Neuronal stem cell (in vitro differentiated cells): ENCODE data around the gene NEUROD2.

Experiments
- DNase-seq: peaks from one replicate; pipeline ENCODE4 v3.0.0-alpha.2; 2013; ENCODE audit warnings: low spot score
- H2AFZ ChIP-seq: one replicate; pipeline ENCODE4 v1.6.1; 2013; ENCODE audit warnings: mild to moderate bottlenecking, low read length, inconsistent platforms
- H2AK5ac ChIP-seq: 2 replicates; pipeline ENCODE4 v1.6.1; 2013; ENCODE audit warnings: low read depth, mild to moderate bottlenecking, inconsistent platforms, low read length, moderate library complexity, mixed read lengths
- H2BK120ac ChIP-seq: 2 replicates; pipeline ENCODE4 v1.6.1; 2013; ENCODE audit warnings: low read depth, mild to moderate bottlenecking, inconsistent platforms, low read length, moderate library complexity, mixed read lengths
- H2BK12ac ChIP-seq: one replicate; pipeline ENCODE4 v1.6.1; 2013; ENCODE audit warnings: low read length, inconsistent platforms
- H2BK15ac ChIP-seq: 2 replicates; pipeline ENCODE4 v1.6.1; 2013; ENCODE audit warnings: mild to moderate bottlenecking, low read length, inconsistent platforms, mixed read lengths
- H2BK5ac ChIP-seq: one replicate; pipeline ENCODE4 v1.6.1; 2013; ENCODE audit warnings: inconsistent platforms, mild to moderate bottlenecking, low read length, moderate library complexity
- H3K14ac ChIP-seq: one replicate; pipeline ENCODE4 v1.6.1; 2013; ENCODE audit warnings: low read length, inconsistent platforms
- H3K18ac ChIP-seq: 2 replicates; pipeline ENCODE4 v1.6.1; 2013; ENCODE audit warnings: low read length, inconsistent platforms
- H3K23ac ChIP-seq: 2 replicates; pipeline ENCODE4 v1.6.1; 2013; ENCODE audit warnings: low read depth, mild to moderate bottlenecking, mixed read lengths, low read length, inconsistent platforms; ENCODE audit not compliant: poor library complexity
- H3K27ac ChIP-seq: replicated peaks from 3 replicates; pipeline ENCODE4 v1.5.1; 2013; ENCODE audit warnings: low read length, inconsistent platforms
- H3K27me3 ChIP-seq, 3 experiments: 2 replicates each; pipeline ENCODE4 v1.6.1; 2013; ENCODE audit warnings: low read length in 3 of 3, mild to moderate bottlenecking in 2 of 3, inconsistent platforms in 1 of 3, low read depth in 1 of 3, mixed read lengths in 1 of 3, moderate library complexity in 1 of 3; ENCODE audit not compliant: control insufficient read depth in 3 of 3, insufficient read depth in 3 of 3
- H3K36me3 ChIP-seq, 2 donors: replicated peaks in 1 of 2; 2 replicates each; pipeline ENCODE4 v1.6.1; 2013; ENCODE audit warnings: low read length in 2 of 2; ENCODE audit not compliant: control insufficient read depth in 2 of 2, insufficient read depth in 2 of 2
- H3K4ac ChIP-seq: 2 replicates; pipeline ENCODE4 v1.6.1; 2013; ENCODE audit warnings: inconsistent platforms, mild to moderate bottlenecking, low read length, moderate library complexity
- H3K4me1 ChIP-seq, 2 donors: 1 replicate in 1 of 2; 2 replicates in 1 of 2; pipeline ENCODE4 v1.6.1; 2013; ENCODE audit warnings: low read length in 2 of 2, low read depth in 1 of 2; ENCODE audit not compliant: control insufficient read depth in 2 of 2, insufficient read depth in 1 of 2
- H3K4me2 ChIP-seq: one replicate; pipeline ENCODE4 v1.6.1; 2013; ENCODE audit warnings: mild to moderate bottlenecking, low read length, inconsistent platforms; ENCODE audit not compliant: insufficient read depth, poor library complexity, severe bottlenecking
- H3K4me3 ChIP-seq, 2 donors: 2 replicates each; pipeline ENCODE4 v1.5.1; 2013; ENCODE audit warnings: low read length in 2 of 2, mild to moderate bottlenecking in 2 of 2, inconsistent platforms in 1 of 2, moderate library complexity in 1 of 2
- H3K79me1 ChIP-seq: one replicate; pipeline ENCODE4 v1.6.1; 2013; ENCODE audit warnings: low read depth, mild to moderate bottlenecking, inconsistent platforms, low read length, moderate library complexity
- H3K9ac ChIP-seq: one replicate; pipeline ENCODE4 v1.6.1; 2013; ENCODE audit warnings: mild to moderate bottlenecking, low read depth, low read length, inconsistent platforms; ENCODE audit not compliant: poor library complexity
- H3K9me3 ChIP-seq, 2 donors: replicated peaks in 1 of 2; 2 replicates each; pipeline versions ENCODE3 to v1.6.1; 2013; ENCODE audit warnings: low read length in 2 of 2, mild to moderate bottlenecking in 2 of 2, inconsistent platforms in 1 of 2, low read depth in 1 of 2, mixed read lengths in 1 of 2, moderate library complexity in 1 of 2; ENCODE audit not compliant: control insufficient read depth in 2 of 2, insufficient read depth in 1 of 2
- H4K8ac ChIP-seq: one replicate; pipeline ENCODE4 v1.6.1; 2013; ENCODE audit warnings: low read depth, mild to moderate bottlenecking, inconsistent platforms, low read length, moderate library complexity
- H4K91ac ChIP-seq: one replicate; pipeline ENCODE4 v1.6.1; 2013; ENCODE audit warnings: low read length, low read depth, mild to moderate bottlenecking, inconsistent platforms; ENCODE audit not compliant: poor library complexity
- WGBS, 2 donors: extraction: QIAGEN DNeasy Blood & Tissue Kit; methylation state at CpG; one replicate each; pipeline ENCODE4 v1.1.7; 2013; ENCODE audit warnings: missing lambda C conversion rate in 2 of 2, mixed read lengths in 1 of 2; ENCODE audit not compliant: insufficient read length in 2 of 2, insufficient replicate concordance in 1 of 2; ENCODE audit errors: extremely low coverage in 2 of 2; 5-methylcytosine and 5-hydroxymethylcytosine counted together

The NEUROD2 gene

DNA sequence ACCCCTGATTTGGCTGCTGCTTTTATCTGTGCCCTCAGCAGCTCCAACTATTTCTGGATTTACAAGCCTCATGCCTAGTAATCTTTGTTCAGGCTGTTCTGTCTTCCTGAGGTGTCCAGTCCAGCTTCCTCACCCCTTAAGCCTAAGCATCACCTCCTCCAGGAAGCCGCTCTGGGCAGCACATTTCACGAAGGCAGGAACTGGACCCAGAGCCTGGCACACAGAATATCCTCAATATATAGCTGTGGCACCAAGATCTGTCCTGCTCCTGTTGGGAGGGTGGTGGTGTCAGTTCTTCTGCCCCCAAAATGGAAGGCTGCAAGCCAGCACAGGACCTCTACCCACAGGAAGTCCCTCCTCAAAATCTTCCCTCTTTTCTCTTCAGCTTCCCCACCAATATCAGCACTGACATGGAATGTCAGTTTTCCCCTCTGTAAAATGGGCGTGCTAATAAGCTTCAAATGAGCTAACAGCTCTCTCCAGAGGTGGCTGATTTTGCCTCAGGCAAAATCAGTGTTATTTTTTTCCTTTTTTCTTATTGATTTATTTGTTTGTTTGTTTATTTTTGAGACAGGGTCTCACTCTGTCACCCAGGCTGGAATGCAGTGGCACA lies 6.9 kb upstream of the NEUROD2 start:
- Histone ChIP-seq H3K9ac (no peak overlapping the region), H3K9me3 (no peaks in the 10 kb centered on the region), H4K91ac (no peak overlapping the region), H2BK120ac (no peak overlapping the region), H2BK15ac (no peak overlapping the region), H3K4me2 (no peak overlapping the region), H3K4ac (no peak overlapping the region), H3K27me3 (peaks cover 10 to 85% (median 44%) of the 10 kb centered on the region in 3 experiments), H2BK5ac (no peak overlapping the region), H3K14ac (no peak overlapping the region), H2BK12ac (no peak overlapping the region), H3K36me3 (no peaks in the 10 kb centered on the region), H3K23ac (no peak overlapping the region), H3K4me3 (no peak overlapping the region), H3K4me1 (peaks cover 3 to 5% of the 10 kb centered on the region in 2 donors), H3K27ac (no peak overlapping the region), H3K18ac (no peak overlapping the region), H3K79me1 (no peaks in the 10 kb centered on the region), H2AFZ (no peak overlapping the region), H2AK5ac (no peak overlapping the region), H4K8ac (no peak overlapping the region)
- DNase-seq, result no peak
- no CpG with 5 or more reads among the region's 3 CpGs for WGBS, 2 donors

DNA sequence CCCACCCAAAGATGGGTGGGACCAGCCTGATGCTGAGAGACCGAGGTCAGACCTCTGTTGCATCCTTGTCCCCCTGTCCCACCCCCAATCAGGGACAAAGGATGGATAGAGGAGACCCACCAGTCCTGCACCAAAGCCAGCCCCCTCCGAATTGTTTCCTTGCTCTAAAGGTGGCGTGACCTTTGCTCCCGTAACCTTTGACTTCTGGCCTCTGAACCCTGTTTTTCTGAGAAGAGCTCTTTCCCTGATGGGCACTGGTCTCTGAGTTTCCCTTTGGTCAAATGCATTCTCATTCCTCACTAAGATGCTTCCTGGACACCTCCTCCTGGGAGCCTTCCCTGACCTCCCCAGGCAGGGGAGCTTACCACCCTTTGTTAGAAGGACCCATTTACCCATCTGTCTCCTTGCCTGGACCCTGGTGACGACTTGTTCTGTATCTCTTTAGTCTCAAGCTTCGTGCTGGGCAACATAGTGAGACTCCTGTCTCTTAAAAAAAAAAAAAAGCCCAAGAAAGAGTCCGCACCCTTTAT lies 5.3 kb upstream of the NEUROD2 start:
- Histone ChIP-seq H3K9me3 (no peaks in the 10 kb centered on the region), H3K4me2 (no peak overlapping the region), H2BK15ac (no peak overlapping the region), H3K18ac (no peak overlapping the region), H3K23ac (no peak overlapping the region), H3K4ac (no peak overlapping the region), H2BK12ac (no peak overlapping the region), H4K91ac (no peak overlapping the region), H3K36me3 (no peaks in the 10 kb centered on the region), H2BK120ac (no peak overlapping the region), H2AFZ (no peak overlapping the region), H3K9ac (no peak overlapping the region), H3K79me1 (no peaks in the 10 kb centered on the region), H3K4me3 (no peak overlapping the region), H4K8ac (no peak overlapping the region), H3K27ac (no peak overlapping the region), H3K14ac (no peak overlapping the region), H2AK5ac (no peak overlapping the region), H3K27me3 (peaks cover 7 to 85% (median 45%) of the 10 kb centered on the region in 3 experiments), H2BK5ac (no peak overlapping the region), H3K4me1 (peaks cover 0 to 2% of the 10 kb centered on the region in 2 donors)
- DNase-seq, result no peak
- WGBS, 2 donors, result no CpG with 5 or more reads among the region's 7 CpGs

DNA sequence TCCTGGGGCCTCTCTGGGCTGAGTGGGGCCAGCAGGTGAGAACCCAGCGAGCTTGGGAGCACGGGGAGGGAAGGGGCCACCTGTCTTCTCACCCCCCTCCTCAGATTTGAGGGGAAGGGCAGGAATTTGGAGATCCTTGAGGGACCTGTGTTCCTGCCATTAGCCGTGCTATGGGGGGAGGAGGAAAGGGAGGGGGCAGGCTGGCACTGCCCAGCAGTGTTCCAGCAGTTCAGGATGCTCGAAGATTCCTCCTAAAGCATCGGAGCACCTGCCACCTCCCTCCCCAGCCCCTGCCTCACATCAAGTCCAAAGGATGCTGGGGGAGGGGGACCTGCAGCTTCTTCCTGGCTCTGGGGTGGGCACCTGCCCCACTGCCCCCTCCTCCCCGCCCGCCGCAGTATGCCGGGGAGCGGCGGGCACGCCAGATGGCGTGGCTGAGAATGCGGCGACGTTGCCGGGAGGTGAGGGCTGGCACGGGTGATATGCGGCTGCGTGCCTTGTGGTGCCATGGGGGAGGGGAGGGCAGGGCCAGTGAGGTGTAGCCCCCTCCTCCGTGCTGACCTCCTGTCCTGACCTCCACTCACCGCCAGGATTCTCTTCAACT lies 4.7 kb upstream of the NEUROD2 start:
- Histone ChIP-seq H2BK12ac (peak overlapping the region; percentile 31), H3K79me1 (no peaks in the 10 kb centered on the region), H3K14ac (peak overlapping the region; percentile 31), H3K36me3 (no peaks in the 10 kb centered on the region), H3K4ac (no peak overlapping the region), H4K91ac (no peak overlapping the region), H2BK120ac (no peak overlapping the region), H3K4me1 (peaks cover under 1 to 3% of the 10 kb centered on the region in 2 donors), H2AK5ac (no peak overlapping the region), H3K9ac (no peak overlapping the region), H4K8ac (no peak overlapping the region), H2BK15ac (no peak overlapping the region), H3K27ac (no peak overlapping the region), H3K4me3 (no peak overlapping the region), H3K18ac (peak overlapping the region; percentile 63), H2AFZ (peak overlapping the region; percentile 30), H3K9me3 (no peaks in the 10 kb centered on the region), H3K4me2 (no peak overlapping the region), H3K27me3 (peaks cover 11 to 87% (median 47%) of the 10 kb centered on the region in 3 experiments), H2BK5ac (no peak overlapping the region), H3K23ac (no peak overlapping the region)
- DNase-seq, result no peak
- no CpG with 5 or more reads among the region's 22 CpGs for WGBS, 2 donors

DNA sequence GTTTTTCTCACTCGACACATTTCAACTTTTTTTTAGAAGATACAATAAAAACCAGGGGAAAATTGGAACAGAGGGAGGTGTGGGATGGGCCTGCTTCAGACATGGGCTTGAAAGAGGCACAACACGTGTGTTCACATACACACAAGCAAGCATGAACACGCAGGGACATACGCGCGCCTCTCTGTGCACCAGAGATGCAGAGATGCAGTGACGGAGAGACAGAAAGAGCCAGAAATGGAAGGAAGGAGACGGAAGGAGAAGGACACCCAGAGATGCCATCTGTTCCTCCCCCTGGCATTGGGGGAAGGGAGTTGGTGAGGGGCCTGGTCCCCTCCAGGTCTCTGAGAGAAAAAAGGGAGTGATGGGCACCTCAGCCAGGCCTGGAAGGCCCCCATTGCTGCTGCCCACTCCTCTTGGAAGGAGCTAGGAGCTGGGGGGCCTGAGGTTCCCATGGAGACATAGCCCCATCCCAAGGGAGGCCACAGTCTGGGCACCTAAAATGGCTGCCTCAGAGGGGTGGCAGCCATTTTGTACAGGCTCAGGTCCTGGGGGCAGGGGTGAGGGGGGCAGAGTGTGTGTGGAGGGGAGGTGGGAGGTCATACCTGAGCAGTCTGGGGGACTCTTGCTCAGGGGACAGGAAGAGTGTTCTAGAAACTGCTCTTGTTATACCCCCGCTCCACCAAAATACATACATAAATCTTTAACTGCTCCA lies 3.8 kb upstream of the NEUROD2 start:
- Histone ChIP-seq H3K9ac (no peak overlapping the region), H3K4me3 (peak overlapping the region in 1 of 2 donors; percentile 57), H4K91ac (no peak overlapping the region), H2BK5ac (no peak overlapping the region), H2BK120ac (no peak overlapping the region), H3K4me2 (no peak overlapping the region), H3K36me3 (no peaks in the 10 kb centered on the region), H4K8ac (no peak overlapping the region), H3K79me1 (no peaks in the 10 kb centered on the region), H3K27ac (no peak overlapping the region), H2AK5ac (no peak overlapping the region), H3K27me3 (peaks cover 13 to 86% (median 47%) of the 10 kb centered on the region in 3 experiments), H2BK15ac (no peak overlapping the region), H3K4me1 (peaks cover 3 to 5% of the 10 kb centered on the region in 2 donors), H2BK12ac (no peak overlapping the region), H3K4ac (no peak overlapping the region), H3K9me3 (no peaks in the 10 kb centered on the region), H3K14ac (no peak overlapping the region), H3K18ac (peak overlapping the region; percentile 60), H3K23ac (no peak overlapping the region), H2AFZ (peak overlapping the region; percentile 30)
- no peak for DNase-seq
- WGBS, 2 donors, result no CpG with 5 or more reads among the region's 9 CpGs
